HS-5 (cell line): ENCODE results near the gene SZT2.

Source experiments
- DNase-seq: peaks from one replicate; pipeline ENCODE4 v3.0.0-alpha.2; 2012; ENCODE audit warnings: low read depth

Gene SZT2

DNA sequence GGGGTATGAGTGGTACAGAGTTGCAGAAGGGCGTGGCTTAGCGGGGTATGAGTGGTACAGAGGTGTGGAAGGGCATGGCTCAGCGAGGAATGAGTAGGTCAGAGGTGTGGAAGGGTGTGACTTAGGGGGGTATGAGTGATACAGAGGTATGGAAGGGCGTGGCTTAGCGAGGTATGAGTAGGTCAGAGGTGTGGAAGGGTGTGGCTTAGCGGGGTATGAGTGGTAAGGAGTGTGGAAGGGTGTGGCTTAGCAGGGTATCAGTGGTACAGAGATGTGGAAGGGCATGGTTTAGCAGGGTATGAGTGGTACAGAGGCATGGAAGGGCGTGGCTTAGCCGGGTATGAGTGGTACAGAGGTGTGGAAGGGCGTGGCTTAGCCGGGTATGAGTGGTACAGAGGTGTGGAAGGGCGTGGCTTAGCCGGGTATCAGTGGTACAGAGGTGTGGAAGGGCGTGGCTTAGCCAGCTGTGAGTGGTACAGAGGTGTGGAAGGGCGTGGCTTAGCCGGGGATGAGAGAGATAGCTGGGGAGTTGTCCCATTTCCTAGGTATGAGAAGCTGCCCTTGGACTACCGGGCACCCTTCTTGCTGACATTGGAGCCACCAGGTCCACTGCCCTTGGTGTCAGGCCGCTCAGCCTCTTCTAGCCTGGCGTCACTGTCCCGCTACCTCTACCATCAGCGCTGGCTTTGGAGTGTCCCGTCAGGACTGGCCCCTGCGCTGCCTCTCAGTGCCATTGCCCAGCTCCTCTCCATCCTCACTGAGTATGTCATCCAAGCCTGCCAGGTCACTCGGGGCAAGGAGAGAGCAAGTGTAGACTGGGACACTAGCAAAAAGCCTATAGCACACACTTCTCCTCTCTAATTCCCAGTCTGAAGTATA lies 34.2 kb downstream of the SZT2 start:
- DNase-seq, result no peak

DNA sequence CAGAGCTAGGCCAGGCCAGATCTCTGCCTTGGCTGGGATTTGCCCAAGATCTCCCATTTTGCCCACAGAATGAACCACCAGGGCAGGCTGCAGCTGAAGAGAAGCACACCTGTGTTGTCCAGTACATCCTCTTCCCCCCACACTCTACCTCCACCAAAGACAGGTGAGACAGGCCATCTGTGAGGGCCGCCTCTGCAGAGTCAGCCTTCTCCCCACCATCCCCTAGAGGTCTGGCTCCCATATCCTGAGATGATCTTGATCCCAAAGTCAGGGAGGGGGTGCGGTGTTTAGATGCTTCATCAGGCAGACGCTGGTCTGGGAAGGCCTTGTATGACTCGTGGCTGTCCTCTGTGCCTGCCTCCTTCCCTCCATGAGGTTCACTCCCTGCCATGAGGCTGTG lies 35.3 kb downstream of the SZT2 start:
- no peak for DNase-seq

DNA sequence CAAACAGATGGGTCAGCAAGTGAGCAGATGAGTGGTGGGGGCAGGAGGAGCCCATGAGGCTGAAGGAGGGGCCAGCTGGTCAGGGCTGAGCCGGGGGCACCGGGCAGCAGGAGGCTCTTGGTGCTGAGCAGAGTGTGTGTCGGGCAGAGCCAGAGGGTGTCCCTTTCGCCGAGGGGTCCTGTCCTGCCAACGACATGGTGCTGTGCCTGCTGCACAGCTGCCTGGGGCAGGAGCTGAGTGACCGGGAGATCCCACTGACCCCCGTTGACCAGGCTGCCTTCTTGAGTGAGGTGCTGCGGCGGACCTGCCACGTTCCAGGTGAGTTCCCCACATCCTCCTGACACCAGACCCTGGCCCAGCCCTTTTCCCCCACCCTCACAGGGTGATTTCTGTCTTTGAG lies 36.5 kb downstream of the SZT2 start:
- no peak for DNase-seq

DNA sequence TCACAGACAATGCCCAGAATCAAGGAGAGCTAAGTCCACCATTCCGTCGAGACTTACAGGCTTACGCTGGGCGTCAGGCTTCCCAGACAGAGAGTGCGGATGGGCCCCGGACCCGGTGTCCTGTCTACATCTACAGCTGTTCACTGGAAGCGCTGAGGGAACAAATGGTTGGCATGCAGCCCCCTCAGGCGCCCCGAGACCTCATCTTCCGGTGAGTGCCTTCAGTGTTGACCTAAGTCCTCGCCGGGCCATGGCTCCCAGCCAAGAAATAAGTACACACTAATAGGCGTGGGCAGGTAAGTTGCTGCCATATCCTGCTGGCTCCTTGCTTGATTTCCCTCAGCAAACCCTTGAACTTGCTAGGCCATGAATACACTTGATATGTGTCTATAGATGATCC lies 37.8 kb downstream of the SZT2 start:
- no peak for DNase-seq

DNA sequence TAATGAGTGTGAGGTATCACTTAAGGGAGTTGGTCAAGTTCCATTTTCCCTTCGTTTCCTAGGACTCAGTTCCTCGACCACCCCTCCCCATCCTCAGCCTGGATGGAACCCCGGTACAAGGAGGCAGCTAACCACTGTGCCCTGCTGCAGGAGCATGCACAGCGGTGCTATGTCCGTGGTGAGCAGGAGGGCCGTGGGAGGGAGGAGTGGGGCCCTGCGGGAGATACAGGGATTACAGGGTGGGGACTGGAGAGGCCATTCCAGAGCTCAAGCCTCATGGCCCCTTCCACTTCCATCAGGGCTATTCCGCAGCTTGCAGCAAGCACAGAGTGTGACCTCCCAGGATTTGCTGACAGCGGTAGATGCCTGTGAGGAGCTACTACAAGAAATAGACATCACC lies 38.2 kb downstream of the SZT2 start:
- DNase-seq, result no peak

DNA sequence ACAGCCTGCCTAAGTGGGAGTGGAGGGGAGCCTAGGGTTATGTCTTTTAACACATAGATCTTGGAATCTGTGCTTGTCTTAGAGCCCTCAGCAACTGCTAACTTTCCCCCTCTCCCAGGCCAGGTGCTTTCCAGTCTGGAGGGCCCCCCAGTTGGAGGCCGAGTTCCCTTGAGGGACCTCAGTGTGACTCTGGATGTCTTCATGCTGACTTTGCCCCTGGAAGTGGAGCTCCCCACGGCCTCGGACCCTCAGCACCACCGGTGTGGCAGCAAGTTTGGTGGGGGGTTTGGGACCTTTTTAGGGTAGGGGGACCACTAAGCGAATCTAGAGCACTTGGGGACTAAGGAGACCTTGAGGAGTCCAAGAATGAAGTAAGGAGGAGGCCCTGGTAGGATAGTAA lies 41.1 kb downstream of the SZT2 start:
- no peak for DNase-seq

DNA sequence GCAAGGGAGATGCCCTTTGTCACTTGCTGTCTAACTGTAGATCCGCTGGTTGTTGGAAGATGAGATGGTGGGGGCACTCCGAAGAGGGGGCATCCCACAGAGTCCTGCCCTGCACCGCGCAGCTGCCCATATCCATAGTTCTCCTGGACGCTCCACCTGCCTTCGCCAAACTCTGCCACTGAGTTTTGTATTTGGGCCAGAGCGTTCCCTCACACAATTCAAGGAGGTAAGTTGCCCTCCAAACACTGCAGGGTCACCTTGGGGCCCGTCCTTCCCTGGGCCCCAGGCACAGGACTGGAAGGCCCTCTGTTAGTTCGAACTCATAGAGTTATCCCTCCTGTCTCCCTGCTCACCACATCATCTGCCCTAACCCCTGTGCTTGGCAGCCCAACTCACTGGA lies 42.0 kb downstream of the SZT2 start:
- no peak for DNase-seq

DNA sequence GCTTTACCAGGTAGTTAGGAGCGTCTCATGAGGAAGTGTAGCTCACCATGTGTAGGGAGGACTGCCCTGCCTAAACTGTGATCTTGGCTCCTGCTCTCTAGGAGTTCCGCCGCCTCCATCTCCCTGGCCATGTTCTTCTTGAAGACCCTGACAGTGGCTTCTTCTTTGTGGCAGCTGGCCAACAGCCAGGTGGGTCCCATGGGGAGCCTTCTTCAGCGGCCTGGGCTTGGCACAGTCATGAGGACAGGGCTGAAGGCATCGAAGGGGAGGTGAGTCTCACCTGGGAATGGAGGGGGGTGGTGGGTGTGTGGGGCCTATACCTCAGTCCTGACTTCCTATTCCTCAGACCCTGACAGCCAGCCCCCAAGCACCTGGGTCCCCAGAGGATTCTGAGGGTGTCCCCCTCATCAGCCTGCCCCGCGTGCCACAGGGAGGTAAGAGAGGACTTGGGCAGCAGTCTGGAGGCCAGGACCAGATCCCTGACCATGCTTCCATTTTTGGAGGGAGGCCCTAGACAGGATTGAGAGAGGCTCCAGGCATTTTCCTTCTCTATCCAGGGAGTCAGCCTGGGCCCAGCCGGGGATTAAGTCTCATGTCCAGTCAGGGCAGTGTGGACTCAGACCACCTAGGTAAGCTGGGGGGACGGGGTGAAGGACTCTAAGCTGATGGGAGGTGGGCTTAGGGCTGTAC lies 42.6 kb downstream of the SZT2 start:
- DNase-seq, result no peak

DNA sequence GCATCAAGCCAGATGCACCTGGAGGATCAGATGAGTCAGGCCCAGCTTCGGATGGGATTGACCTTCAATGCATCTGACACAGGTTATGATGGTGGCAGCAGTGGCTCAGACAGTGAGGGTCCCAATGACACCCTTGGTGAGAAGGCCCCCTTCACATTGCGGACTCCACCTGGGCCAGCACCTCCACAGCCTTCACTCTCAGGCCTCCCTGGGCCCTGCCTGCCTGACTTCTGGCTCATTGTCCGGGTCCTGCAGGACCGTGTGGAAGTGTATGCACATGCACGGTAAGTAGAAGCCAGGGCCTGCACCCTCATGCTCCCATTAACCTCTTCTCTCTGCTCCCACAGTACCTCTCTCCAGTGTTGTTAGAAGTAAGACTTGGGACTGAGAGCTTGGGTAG lies 43.2 kb downstream of the SZT2 start:
- no peak for DNase-seq

DNA sequence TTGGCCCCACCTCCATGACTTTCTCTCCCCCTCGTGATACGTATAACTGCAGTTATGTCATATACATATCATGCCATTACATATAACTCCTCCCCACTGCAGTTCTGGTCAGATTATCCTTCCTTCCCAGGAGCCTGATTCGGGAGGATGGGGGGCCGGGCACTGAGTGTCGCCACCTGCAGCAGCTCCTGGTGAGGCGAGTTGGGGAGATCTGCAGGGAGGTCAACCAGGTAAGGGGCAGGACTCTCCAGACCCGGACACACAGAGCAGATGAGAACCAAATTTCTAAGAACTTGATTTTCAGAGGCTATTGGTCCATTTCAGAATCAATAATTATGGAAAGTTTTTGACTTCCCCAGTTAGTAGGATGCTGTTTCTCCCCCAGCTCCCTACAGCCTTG lies 44.6 kb downstream of the SZT2 start:
- no peak for DNase-seq

DNA sequence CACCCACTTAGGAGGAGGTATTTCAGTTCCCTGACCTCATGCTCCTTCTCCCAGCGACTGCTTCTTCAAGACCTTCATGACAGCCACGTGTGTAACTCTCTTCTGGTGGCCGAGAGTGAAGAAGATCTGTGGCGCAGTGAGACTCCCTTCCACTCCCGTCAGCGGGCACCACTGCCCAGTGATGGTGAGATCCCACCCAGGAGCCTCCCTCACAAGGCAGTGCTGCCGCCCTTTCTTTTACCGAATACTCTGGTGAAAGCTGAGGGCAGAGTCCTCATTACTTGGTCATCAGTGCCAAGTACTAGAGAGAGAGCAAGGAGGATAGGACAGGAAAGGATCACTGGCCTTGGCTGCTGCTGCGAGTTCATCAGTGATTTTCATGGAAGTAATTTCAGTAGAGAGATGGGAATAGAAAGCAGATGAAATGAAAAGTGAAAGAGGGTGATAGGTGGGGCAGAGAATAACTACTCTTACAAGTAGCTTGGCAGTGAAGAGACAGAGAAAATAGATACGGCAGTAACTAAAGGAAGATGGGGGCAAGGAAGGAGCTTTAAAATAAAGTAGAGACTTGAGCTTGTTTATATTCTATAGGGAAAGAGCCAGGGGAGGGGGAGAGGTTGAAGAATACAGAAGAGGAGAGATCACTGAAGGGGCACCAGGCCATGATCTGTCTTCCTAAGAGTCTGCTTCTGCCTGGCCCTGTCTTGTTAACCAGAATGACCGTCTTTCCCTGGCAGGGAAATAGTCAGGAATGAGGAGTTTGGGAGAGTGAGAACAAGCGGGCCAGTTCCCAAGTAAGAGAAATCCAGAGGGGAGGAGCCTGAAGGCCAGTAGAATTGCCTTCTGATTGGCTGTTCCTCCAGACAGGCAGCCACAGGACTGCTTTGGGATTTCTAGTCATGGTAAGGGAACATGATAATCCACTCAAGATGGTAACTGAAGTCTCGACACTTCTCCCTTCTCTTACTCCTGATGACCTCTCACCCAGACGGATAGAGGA lies 45.7 kb downstream of the SZT2 start:
- DNase-seq, result no peak

DNA sequence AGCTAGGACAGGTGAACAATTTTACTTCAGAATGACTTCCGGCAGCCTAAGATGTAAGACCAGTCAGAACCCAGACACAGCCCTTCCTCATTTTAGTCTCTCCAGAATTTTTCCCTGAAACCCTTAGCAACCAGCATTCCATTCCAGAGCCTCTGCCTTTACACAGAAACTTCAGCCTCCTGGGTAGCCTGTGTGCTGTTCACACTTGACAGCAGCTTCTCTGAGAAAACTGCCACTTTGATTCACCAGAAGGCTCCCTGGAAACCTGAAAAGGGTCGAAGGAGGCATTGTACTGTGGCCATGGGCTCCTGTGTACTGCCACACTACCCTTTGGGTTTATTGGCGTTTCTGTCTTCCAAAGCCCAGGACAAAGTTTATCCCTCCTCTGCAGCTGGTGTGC lies 46.7 kb downstream of the SZT2 start:
- DNase-seq, result no peak

DNA sequence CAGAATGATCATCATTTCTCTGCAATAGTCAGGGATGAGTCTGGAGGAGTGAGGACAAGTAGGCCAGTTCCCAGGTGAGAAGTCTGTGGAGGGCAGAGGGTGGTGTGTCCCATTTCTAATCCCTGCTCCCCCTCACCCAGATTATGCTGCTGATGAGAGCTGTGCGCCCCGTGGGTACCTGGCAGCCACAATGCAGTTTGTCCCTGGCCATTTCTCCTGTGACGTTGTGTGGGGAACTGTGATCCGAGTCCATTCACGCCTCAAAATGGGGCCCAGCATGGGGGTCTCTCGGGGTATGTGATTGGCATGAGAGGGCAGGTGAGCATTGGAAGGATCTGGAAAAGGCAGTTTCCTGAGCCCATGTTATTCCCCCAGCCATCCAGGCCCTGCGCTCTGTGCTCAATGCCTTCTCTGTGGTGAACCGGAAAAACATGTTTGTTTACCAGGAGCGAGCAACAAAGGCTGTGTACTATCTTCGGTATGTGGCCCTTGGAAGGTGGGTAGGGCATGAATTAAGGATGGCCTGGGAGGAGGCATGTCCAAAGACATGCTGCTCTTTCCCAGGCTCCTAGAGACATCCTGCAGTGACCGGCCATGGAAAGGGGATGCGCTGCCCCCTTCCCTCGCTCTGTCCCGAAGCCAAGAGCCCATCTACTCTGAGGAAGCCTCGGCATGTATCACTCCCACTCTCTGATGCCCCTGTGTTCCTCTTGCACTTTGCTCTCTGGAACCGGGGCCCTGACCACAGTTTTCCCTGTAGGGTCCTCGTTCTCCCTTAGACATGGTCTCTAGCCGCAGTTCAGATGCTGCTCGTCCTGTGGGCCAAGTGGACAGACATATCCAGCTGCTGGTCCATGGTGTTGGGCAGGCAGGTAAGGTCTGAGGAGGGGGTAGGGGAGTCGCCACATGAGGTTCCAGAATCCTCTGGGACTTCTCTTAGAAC lies 47.6 kb downstream of the SZT2 start:
- DNase-seq, result no peak

DNA sequence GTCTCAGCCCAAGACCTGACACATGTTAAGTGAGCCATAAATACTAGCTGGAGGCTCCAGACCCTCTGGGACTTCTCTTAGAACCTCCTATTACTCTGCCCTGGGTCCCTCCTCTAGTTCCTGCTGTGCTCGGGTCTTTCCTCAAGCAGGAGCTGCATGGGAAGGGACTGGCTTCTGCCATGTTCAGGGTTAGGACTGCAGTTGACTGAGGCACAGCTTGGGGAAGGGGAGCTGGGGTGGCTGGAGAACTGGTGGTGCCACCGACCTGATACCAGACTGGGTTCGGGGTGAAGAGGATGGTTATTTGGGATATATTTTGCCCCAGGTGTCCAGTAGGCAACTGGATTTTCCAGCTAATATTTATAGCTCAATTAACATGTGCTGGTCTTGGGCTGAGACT lies 48.3 kb downstream of the SZT2 start:
- no peak for DNase-seq

DNA sequence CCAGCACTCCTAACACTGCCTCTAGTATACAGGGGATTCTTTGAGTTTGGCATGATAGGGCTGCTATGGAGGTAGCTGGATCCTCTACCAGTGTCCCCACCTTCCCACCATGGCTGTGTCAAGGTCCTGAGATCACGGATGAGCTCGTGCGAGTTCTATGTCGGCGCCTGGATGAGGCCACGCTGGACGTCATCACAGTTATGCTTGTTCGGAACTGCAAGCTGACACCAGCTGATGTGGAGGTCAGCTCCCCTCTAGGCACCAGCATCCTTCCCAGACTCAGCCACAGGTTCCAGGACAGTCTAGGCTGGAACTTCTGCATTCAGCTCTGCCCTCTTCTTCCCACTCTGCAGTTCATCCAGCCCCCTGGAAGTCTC lies 48.9 kb downstream of the SZT2 start:
- no peak for DNase-seq

DNA sequence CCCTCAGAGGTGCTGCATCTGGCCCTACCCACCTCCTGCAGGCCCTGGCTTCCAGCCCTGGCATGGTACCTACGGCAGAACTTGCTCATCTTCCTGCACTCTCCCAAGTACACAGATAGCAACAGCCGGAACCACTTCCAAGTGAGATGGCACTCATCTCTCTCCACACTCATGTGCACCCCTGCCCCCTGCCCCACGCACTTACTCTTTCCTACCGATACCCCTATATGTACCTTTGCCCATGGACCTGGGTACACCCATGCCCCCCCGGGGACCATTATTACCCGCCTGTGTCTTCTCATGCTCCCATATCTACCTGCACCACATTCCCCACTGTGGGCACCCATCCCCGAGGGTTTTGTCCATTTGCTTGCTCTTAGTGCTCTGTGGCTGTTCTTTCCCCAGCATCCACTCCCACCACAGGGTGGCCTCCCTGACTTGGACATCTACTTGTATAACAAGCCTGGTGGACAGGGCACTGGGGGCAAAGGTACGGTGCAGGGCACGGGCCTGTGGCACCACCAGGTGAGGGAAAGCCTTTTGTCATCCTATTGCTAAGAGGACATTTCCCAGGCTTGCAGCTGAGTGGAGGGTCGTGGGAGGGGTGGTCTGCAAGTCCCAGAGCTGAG lies 49.4 kb downstream of the SZT2 start:
- DNase-seq, result no peak

DNA sequence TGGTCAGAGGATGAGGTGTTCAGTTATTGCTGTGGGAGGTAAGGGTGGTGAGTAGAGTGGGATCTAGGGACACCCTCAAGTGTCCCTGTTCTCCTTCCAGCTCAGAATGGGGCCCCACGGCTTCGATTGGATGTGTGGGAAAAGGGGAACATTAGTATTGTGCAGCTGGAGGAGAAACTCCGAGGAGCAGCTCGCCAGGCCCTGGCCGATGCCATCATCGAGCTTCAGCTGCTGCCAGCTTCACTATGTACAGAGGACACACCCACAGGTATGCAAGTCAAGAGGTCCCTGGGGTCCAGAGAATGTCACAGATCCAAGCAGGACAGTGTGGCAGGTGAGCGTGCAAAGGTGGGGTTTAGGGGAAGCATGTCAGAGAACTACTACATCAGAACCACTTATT lies 50.1 kb downstream of the SZT2 start:
- no peak for DNase-seq

DNA sequence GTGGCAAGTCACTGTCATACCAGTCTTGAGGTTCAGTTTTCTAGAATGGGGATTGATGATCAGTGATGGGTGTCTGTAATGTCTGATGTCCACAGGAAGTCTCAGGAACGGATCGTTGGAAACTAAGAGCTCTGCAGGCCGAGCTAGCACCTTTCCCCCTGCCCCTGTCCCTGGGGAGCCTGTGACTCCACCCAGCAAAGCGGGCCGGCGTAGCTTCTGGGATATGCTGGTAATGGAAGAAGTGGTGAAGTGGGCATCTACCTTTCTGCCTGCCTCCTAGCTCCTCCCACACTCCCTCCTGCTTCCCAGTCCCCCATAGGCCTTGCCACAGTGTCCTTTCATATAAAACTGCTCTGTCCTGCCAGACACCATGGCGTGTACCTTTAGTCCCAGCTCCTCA lies 50.7 kb downstream of the SZT2 start:
- DNase-seq, result no peak

DNA sequence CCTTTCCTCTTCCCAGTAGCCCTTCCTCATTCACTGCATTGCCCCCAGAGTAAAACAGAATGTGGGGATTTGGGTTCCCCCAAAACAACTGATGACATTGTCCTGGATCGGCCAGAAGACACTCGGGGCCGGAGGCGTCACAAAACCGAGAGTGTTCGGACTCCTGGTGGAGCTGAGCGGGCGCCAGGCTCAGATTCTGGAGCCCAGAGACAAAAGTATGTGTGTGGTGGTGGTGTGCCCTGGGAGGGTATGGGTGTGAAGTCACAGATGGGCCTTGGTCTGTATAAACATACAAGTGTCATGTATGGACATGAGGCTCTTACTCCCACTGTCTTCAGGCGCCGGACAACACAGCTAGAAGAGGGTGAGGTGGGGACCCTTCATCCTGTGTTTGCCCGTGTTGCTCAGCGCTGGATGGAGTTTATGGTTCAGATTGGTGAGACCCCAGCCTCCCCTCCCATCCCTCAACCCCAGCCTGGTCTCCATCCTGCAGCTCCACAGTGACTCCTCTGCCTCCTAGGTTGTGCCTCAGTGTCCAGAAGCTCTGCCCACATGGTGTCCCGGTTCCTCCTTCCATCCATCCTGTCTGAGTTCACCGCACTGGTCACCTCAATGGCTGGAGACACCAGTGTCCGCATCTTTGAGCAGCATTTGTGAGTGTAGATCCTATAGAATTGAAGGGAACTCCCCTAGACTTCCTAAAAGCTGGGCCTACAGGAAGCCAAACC lies 51.6 kb downstream of the SZT2 start:
- DNase-seq, result no peak
